Vagina (tissue), 2 donors: Measurements from ENCODE around the gene CYP27B1. TPM values are rescaled to one million over a fixed set of nuclear protein-coding genes. Genes with fewer than 3 reads are reported as not detected.
A peak's percentile ranks its signal among the peaks of the same experiment; 100 is the strongest.

Source experiments
- DNase-seq, 2 donors: peaks; one replicate each; pipeline ENCODE4 v3.0.0-alpha.2; 2017; ENCODE audit errors: extremely low spot score in 2 of 2
- H3K27ac ChIP-seq: fragments of 200-600 bp; sonication (generic); one replicate; pipeline ENCODE4 v1.5.1; 2019
- H3K27me3 ChIP-seq: fragments of 200-600 bp; sonication (generic); one replicate; pipeline ENCODE4 v1.5.1; 2019
- H3K36me3 ChIP-seq, 2 donors: fragments of 200-600 bp; sonication (generic); one replicate each; pipeline ENCODE4 v1.5.1; 2017 to 2019
- H3K4me1 ChIP-seq: fragments of 200-600 bp; sonication (generic); one replicate; pipeline ENCODE4 v1.5.1; 2019
- H3K4me3 ChIP-seq, 2 donors: fragments of 200-600 bp; sonication (generic); 1 replicate in 1 of 2; 2 replicates in 1 of 2; pipeline ENCODE4 v1.5.1; 2016 to 2019
- H3K9me3 ChIP-seq: fragments of 200-600 bp; sonication (generic); one replicate; pipeline ENCODE4 v1.5.1; 2019
- POLR2A ChIP-seq, 2 donors: fragments of 450-650 bp; IDR thresholded peaks; one replicate each; pipeline ENCODE4 v1.6.1; 2017; ENCODE audit warnings: antibody characterized with exemption in 2 of 2, mild to moderate bottlenecking in 2 of 2, moderate library complexity in 2 of 2
- POLR2AphosphoS5 ChIP-seq, 2 donors: sonication (generic); formaldehyde crosslinking; IDR thresholded peaks; one replicate each; pipeline ENCODE4 v1.9.0; 2017; ENCODE audit warnings: antibody characterized with exemption in 2 of 2, mild to moderate bottlenecking in 2 of 2, low read depth in 1 of 2; ENCODE audit not compliant: insufficient read depth in 1 of 2
- intact Hi-C: fragments of 100-400 bp; cut with DNase I; formaldehyde crosslinking; loops from one replicate; pipeline ENCODE4 v1.15.1; 2023
- total RNA-seq: library from RNA; depleted of rRNA; stranded (reverse); fragments of >200 nt; gene quantifications from one replicate; pipeline ENCODE4 v1.2.3, GENCODE V29; 2016
- TF ChIP-seq, protein P1 (sequence below), 3 experiments: fragments of 450-650 bp in 2 of 3; fragments of 200-600 bp in 1 of 3; sonication (generic) in 1 of 3; IDR thresholded peaks; one replicate each; pipeline ENCODE4 v1.5.1; 2017 to 2019; ENCODE audit warnings: antibody characterized with exemption in 3 of 3, mild to moderate bottlenecking in 2 of 3, moderate library complexity in 2 of 3

The CYP27B1 gene
- total RNA-seq, 1 donor from 2014 or later: 1.7 TPM

DNA sequence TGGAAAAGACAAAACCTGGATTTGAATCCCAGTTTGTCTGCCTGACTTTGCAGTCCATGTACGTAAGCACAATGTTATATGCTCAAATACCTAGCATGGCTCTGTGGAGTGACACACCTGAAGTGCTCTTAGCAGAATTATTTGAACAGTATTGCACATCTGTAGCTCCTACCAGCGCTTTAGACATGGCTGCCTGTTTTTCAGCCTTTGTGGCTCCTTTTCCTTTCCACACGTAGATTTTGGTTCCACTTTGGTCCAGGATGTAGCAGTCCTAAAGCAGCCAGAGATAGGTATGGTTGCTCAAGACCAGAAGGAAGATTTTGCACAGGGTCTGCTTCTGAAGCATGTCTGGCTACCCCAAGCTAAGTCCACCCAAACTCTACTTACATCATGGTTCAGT is 42.5 kb upstream of the CYP27B1 start:
- no peaks in the 10 kb centered on the region for H3K27me3 ChIP-seq
- no peak overlapping the region for H3K4me3 ChIP-seq
- intact Hi-C loops: no loop called here
- peaks cover 8% of the 10 kb centered on the region for H3K4me1 ChIP-seq
- H3K9me3 ChIP-seq: no peaks in the 10 kb centered on the region
- no peak for DNase-seq
- TF ChIP-seq POLR2A (IDR thresholded peaks at IDR 0.05) (no peak), POLR2AphosphoS5 (IDR thresholded peaks at IDR 0.05; ENCODE audit: insufficient read depth in 1 of 2, low read depth in 1 of 2) (no peak)
- TF ChIP-seq, protein P1, sequence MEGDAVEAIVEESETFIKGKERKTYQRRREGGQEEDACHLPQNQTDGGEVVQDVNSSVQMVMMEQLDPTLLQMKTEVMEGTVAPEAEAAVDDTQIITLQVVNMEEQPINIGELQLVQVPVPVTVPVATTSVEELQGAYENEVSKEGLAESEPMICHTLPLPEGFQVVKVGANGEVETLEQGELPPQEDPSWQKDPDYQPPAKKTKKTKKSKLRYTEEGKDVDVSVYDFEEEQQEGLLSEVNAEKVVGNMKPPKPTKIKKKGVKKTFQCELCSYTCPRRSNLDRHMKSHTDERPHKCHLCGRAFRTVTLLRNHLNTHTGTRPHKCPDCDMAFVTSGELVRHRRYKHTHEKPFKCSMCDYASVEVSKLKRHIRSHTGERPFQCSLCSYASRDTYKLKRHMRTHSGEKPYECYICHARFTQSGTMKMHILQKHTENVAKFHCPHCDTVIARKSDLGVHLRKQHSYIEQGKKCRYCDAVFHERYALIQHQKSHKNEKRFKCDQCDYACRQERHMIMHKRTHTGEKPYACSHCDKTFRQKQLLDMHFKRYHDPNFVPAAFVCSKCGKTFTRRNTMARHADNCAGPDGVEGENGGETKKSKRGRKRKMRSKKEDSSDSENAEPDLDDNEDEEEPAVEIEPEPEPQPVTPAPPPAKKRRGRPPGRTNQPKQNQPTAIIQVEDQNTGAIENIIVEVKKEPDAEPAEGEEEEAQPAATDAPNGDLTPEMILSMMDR (IDR thresholded peaks at IDR 0.05): no peak
- H3K36me3 ChIP-seq: peaks cover 0 to 26% of the 10 kb centered on the region in 2 donors
- H3K27ac ChIP-seq: no peak overlapping the region

DNA sequence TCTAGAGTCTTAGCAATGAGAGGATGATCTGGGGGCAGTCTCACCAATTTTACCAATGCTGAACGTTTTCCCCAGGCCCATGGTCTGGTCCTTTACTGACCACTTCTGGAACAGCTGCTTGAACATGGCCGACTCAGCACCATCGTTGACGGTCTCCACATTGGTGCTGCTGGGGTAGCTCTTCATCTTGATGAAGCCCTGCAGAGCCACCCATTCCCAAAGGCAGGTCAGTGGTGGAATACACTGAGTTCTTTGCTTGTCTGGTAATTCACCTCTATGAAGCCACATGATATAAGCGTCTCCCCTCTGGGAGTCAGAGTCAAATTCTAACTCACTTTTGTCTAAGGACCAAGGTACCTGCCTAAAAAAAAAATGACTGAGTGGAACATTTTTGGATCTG is 41.5 kb upstream of the CYP27B1 start:
- intact Hi-C loops: no loop called here
- Histone ChIP-seq H3K27ac (no peak overlapping the region), H3K4me3 (no peak overlapping the region), H3K9me3 (no peaks in the 10 kb centered on the region), H3K36me3 (peaks cover 0 to 26% of the 10 kb centered on the region in 2 donors), H3K4me1 (peaks cover 7% of the 10 kb centered on the region), H3K27me3 (no peaks in the 10 kb centered on the region)
- no peak for DNase-seq
- TF ChIP-seq POLR2A (IDR thresholded peaks at IDR 0.05) (no peak), POLR2AphosphoS5 (IDR thresholded peaks at IDR 0.05; ENCODE audit: insufficient read depth in 1 of 2, low read depth in 1 of 2) (no peak)
- TF ChIP-seq, protein P1 (IDR thresholded peaks at IDR 0.05): no peak

DNA sequence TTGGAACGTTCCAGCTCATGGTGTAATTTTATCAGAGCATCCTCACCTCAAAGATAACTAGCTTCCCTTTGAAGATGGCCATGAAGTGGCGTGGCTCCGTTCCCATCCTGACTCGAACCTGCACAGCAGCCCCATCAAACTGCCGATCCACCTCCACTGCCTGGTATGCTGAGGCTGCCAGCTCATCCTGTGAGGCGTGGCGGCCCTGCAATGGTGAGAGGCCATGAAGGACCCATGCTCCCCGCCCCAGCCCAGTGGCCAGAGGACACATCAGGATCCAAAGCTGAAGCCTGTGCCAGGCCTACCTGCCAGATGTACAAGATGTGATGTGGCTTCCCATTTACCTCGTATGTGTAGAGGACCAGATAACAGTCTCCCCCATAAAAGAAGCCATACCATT is 40.4 kb upstream of the CYP27B1 start:
- Histone ChIP-seq H3K4me3 (no peak overlapping the region), H3K27me3 (no peaks in the 10 kb centered on the region), H3K27ac (no peak overlapping the region), H3K9me3 (no peaks in the 10 kb centered on the region), H3K36me3 (peaks cover 0 to 28% of the 10 kb centered on the region in 2 donors), H3K4me1 (peaks cover 7% of the 10 kb centered on the region)
- no peak for DNase-seq
- intact Hi-C loops: no loop called here
- no peak for TF ChIP-seq POLR2A (IDR thresholded peaks at IDR 0.05)
- TF ChIP-seq POLR2AphosphoS5 (IDR thresholded peaks at IDR 0.05; ENCODE audit: insufficient read depth in 1 of 2, low read depth in 1 of 2): no peak
- TF ChIP-seq, protein P1 (IDR thresholded peaks at IDR 0.05): no peak

DNA sequence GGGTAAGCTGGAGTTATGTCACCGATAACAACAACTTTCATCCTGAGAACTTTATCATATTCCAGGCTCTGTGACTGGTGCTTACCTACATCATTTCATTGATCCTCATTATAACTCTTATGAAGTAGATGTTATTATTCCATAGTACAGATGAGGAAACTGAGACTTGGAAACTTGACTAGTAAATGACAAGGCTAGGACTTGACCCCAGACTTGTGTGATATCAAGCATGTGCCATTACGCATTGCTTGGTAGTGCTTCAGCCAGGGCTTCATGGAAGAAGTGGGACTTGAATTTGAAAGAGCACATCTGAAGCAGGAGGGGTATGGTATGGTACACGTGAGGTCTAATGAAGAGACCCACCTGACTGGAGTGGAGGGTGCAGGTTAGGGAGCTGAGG is 39.8 kb upstream of the CYP27B1 start:
- no peak for DNase-seq
- H3K9me3 ChIP-seq: no peaks in the 10 kb centered on the region
- peaks cover 0 to 32% of the 10 kb centered on the region in 2 donors for H3K36me3 ChIP-seq
- no peak overlapping the region for H3K27ac ChIP-seq
- no peaks in the 10 kb centered on the region for H3K27me3 ChIP-seq
- no peak overlapping the region for H3K4me3 ChIP-seq
- TF ChIP-seq, protein P1 (IDR thresholded peaks at IDR 0.05): no peak
- TF ChIP-seq POLR2AphosphoS5 (IDR thresholded peaks at IDR 0.05; ENCODE audit: insufficient read depth in 1 of 2, low read depth in 1 of 2) (no peak), POLR2A (IDR thresholded peaks at IDR 0.05) (no peak)
- intact Hi-C loops: no loop called here
- H3K4me1 ChIP-seq: peaks cover 7% of the 10 kb centered on the region

DNA sequence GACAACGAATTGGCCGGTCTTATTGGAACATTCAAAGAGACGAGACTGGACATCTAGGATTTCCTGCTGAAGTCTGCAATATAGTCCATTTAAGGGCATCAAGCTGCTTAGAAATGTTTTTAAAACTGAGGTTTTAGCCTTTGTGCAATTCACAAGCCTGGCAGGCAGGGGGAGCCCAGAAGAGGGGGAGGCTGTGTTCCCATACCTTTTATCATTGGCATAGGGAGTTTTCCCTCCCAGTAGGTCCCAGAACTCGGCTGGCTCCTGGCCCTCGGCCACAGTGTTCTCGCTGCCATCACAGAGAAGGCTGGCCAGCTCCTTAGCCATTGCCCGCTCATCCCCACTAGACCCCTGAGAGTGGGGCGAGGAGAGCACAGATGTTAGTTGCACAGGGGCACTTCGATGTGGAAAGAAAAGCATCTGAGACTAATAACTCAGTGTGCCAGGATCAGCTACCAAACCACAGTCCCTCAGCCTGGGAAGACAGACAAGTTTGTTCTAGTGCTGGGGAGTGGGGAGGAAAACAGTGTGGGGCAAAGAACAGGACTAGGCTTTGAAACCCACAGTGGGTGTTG is 36.5 kb upstream of the CYP27B1 start:
- intact Hi-C loops: no loop called here
- no peak for DNase-seq
- peaks cover 7% of the 10 kb centered on the region for H3K4me1 ChIP-seq
- H3K27ac ChIP-seq: peak overlapping the region; percentile 27
- TF ChIP-seq POLR2A (IDR thresholded peaks at IDR 0.05): no peak
- TF ChIP-seq POLR2AphosphoS5 (IDR thresholded peaks at IDR 0.05; ENCODE audit: insufficient read depth in 1 of 2, low read depth in 1 of 2): peak in 1 of 2 donors; percentile 33
- TF ChIP-seq, protein P1 (IDR thresholded peaks at IDR 0.05): peak; percentile 61 to 74 (median 64)
- peaks cover 0 to 36% of the 10 kb centered on the region in 2 donors for H3K36me3 ChIP-seq
- no peak overlapping the region for H3K4me3 ChIP-seq
- no peaks in the 10 kb centered on the region for H3K27me3 ChIP-seq
- H3K9me3 ChIP-seq: no peaks in the 10 kb centered on the region
